Activated CD8-positive, alpha-beta T cell treated with anti-CD3 and anti-CD28 coated beads, Interleukin-2, amount 10 ng/mL, durations not matched to agents 7 days and 5 days (primary cell): ENCODE results near the gene KRTAP1-4. TPM values are rescaled to one million over a fixed set of nuclear protein-coding genes. Genes with fewer than 3 reads are reported as not detected.
"Not testable (repeated sequence)": the region's sequence is repeated elsewhere in the genome, so short reads cannot be mapped to it uniquely, and the experiment has no call there.

ENCODE experiments used
- ATAC-seq: fragments of 150-1000 bp; cut with Tn5 transposase; one replicate; pipeline ENCODE4 v1.10.0; 2021; ENCODE audit warnings: moderate library complexity
- CTCF ChIA-PET: fragments of 350-600 bp; sonication (Branson Sonifier 250); formaldehyde crosslinking; loops from one replicate; lab custom pipeline; 2021; ENCODE audit warnings: antibody characterized with exemption; lab: Charles Lee
- POLR2A ChIA-PET: fragments of 350-600 bp; sonication (Branson Sonifier 250); formaldehyde crosslinking; loops from one replicate; lab custom pipeline; 2021; ENCODE audit warnings: antibody characterized with exemption; lab: Charles Lee
- DNase-seq: peaks from one replicate; pipeline ENCODE4 v3.0.0-alpha.2; 2020
- H3K27ac Mint-ChIP-seq: one replicate; pipeline ENCODE4 v1.8.0; 2021; ENCODE audit warnings: mild to moderate bottlenecking, mixed read lengths
- H3K27me3 Mint-ChIP-seq: one replicate; pipeline ENCODE4 v1.8.0; 2021; ENCODE audit warnings: low read depth, mixed read lengths
- H3K36me3 Mint-ChIP-seq: one replicate; pipeline ENCODE4 v1.8.0; 2021; ENCODE audit warnings: low read depth, mixed read lengths
- H3K4me1 Mint-ChIP-seq: one replicate; pipeline ENCODE4 v1.8.0; 2021; ENCODE audit warnings: low read depth, mixed read lengths
- H3K4me3 Mint-ChIP-seq: one replicate; pipeline ENCODE4 v1.8.0; 2021; ENCODE audit warnings: mild to moderate bottlenecking, mixed read lengths
- H3K9me3 Mint-ChIP-seq: one replicate; pipeline ENCODE4 v1.8.0; 2022; ENCODE audit warnings: mixed read lengths; ENCODE audit not compliant: insufficient read depth
- total RNA-seq, 2 experiments: library from RNA; stranded (reverse); gene quantifications; one replicate each; pipeline ENCODE4 v1.2.3, GENCODE V29; 2021

KRTAP1-4 gene
- total RNA-seq, 2 experiments from 2014 or later: not detected

DNA sequence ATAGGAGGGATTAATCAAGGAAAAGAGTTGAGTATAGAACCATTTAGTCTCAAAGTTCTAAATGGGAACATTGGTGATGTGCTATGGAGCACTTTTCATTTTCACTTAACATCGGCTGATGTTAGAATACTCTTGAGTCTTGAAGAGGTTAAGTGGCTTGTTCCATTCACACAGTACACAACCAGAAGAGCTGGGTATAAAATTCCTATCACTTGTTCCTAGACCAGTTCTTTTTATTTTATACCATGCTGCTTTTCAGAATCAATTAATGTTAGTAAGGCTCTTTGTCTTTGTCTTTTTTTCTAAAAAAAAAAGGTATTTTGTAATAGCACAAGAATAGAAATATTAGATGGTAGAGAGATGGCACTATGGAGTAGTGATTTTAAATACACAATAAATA lies 13.0 kb upstream of the KRTAP1-4 start:
- H3K36me3 Mint-ChIP-seq: no peaks in the 10 kb centered on the region
- H3K9me3 Mint-ChIP-seq: peaks cover 8% of the 10 kb centered on the region
- ChIA-PET CTCF (no interaction called here), POLR2A (no interaction called here)
- H3K27ac Mint-ChIP-seq: no peak overlapping the region
- no peaks in the 10 kb centered on the region for H3K4me1 Mint-ChIP-seq
- H3K27me3 Mint-ChIP-seq: peaks cover 18% of the 10 kb centered on the region
- no peak for ATAC-seq
- no peak overlapping the region for H3K4me3 Mint-ChIP-seq
- DNase-seq: no peak

GRCh38 chr17:41040783-41041571 lies 11.0 kb upstream of the KRTAP1-4 start, which contains the start of gene KRTAP1-1:
Gene KRTAP1-1, minus strand, starts transcription at chr17:41041450. Its CDS starts 53 bp downstream, at chr17:41041397.
- H3K36me3 Mint-ChIP-seq, ATAC-seq, CTCF ChIA-PET, H3K4me1 Mint-ChIP-seq, H3K4me3 Mint-ChIP-seq, H3K9me3 Mint-ChIP-seq, DNase-seq, POLR2A ChIA-PET, H3K27ac Mint-ChIP-seq: not testable (repeated sequence)
- H3K27me3 Mint-ChIP-seq: peaks cover 17% of the 10 kb centered on the region

DNA sequence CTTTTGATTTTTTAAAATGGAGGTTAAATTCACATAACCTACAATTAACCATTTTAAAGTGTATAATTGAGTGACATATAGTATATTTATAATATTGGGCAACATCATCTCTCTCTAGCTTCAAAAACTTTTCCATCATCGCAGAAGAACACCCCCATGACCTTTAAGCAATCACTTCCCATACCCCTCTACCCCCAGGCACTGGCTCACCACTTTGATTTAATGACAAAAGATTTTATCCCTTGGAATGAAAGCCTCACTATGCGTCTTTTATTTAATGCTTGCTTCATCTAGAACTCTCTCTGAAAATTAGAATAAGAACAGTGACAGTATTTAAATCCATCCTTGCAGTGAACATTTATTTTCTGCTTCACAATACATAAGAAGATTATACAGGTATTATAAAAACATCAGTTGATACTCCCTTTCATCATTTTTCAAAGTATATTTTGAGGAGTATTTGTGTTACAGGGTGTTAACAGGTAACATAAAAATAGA lies 7.9 kb upstream of the KRTAP1-4 start:
- ATAC-seq (no peak), DNase-seq (no peak)
- Mint-ChIP-seq H3K9me3 (peaks cover under 1% of the 10 kb centered on the region), H3K36me3 (no peaks in the 10 kb centered on the region), H3K27me3 (peaks cover 11% of the 10 kb centered on the region), H3K4me1 (no peaks in the 10 kb centered on the region), H3K27ac (no peak overlapping the region), H3K4me3 (no peak overlapping the region)
- CTCF ChIA-PET: no interaction called here
- POLR2A ChIA-PET: no interaction called here

- H3K4me1 Mint-ChIP-seq, CTCF ChIA-PET, H3K27ac Mint-ChIP-seq, ATAC-seq, H3K4me3 Mint-ChIP-seq, POLR2A ChIA-PET, H3K36me3 Mint-ChIP-seq, DNase-seq, H3K9me3 Mint-ChIP-seq, H3K27me3 Mint-ChIP-seq: not testable (repeated sequence)
These were observed 4.4 kb upstream of the KRTAP1-4 start, which contains the start of gene KRTAP1-3 for GRCh38 chr17:41034346-41034935. Gene KRTAP1-3, minus strand, starts transcription at chr17:41034874. Its CDS starts 53 bp downstream, at chr17:41034821.

DNA sequence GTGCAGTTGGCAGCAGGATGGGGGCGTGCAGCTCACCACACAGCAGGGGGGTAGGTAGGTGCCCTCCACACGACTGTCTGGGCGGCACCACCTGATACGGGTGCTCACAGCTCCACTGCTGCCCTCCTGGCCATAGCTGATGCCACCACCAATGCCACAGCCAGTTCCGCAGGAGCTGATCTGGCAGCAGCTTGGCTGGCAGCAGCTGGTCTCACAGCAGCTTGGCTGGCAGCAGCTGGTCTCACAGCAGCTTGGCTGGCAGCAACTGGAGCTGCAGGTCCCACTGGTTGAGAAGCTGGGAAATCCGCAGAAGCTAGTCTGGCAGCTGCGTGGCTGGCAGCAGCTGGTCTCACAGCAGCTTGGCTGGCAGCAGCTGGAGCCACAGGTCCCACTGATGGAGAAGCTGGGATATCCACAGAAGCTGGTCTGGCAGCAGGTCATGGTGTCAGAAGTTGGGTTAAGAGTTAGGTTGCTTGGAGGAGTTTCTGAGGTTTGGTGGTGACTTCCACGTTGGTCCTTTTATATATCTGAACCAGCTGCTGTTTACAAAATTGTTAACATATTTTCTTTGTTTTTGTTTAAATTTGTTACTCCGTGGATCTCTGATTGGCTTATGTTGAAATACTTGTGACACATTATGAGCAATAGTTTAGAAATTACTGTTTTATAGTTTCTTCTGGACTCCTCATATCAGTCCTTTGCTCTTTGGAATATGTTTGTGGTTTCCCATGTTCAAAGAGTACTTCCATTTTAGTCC lies 3.1 kb downstream of the KRTAP1-4 start, which contains the start of gene KRTAP1-5:
Gene KRTAP1-5, minus strand, starts transcription at position 494 of the 757 bp plus-strand sequence. Its CDS starts 53 bp downstream, at position 441.
- H3K36me3 Mint-ChIP-seq: no peaks in the 10 kb centered on the region
- no peak within 1 kb of the TSS for H3K4me3 Mint-ChIP-seq
- no peak within 1 kb of the TSS for H3K27ac Mint-ChIP-seq
- no peaks in the 10 kb centered on the region for H3K9me3 Mint-ChIP-seq
- peaks cover 4% of the 10 kb centered on the region for H3K4me1 Mint-ChIP-seq
- ATAC-seq: no peak
- DNase-seq: no peak
- POLR2A ChIA-PET: no interaction called here
- CTCF ChIA-PET: no interaction called here
- H3K27me3 Mint-ChIP-seq: peaks cover 20% of the 10 kb centered on the region

GRCh38 chr17:41024697-41025096 lies 5.3 kb downstream of the KRTAP1-4 start:
- no peaks in the 10 kb centered on the region for H3K9me3 Mint-ChIP-seq
- peaks cover 4% of the 10 kb centered on the region for H3K4me1 Mint-ChIP-seq
- POLR2A ChIA-PET: no interaction called here
- no peak for ATAC-seq
- H3K27me3 Mint-ChIP-seq: peaks cover 19% of the 10 kb centered on the region
- no peak for DNase-seq
- no peak overlapping the region for H3K4me3 Mint-ChIP-seq
- H3K27ac Mint-ChIP-seq: no peak overlapping the region
- CTCF ChIA-PET: interaction anchor here (0.9 to 1.5 kb wide), 3 partner anchors 9 to 221 kb away, joined by 3 read pairs; no protein-coding TSS in a partner anchor
- H3K36me3 Mint-ChIP-seq: no peaks in the 10 kb centered on the region

- Mint-ChIP-seq H3K9me3 (no peaks in the 10 kb centered on the region), H3K36me3 (no peaks in the 10 kb centered on the region), H3K4me1 (peaks cover 4% of the 10 kb centered on the region), H3K27me3 (peaks cover 14% of the 10 kb centered on the region), H3K27ac (no peak overlapping the region), H3K4me3 (no peak overlapping the region)
- DNase-seq (no peak), ATAC-seq (no peak)
- CTCF ChIA-PET: interaction anchor here (1.0 kb wide), 1 partner anchor 111 kb away, joined by 3 read pairs; no protein-coding TSS in a partner anchor
- POLR2A ChIA-PET: no interaction called here
These were observed 9.7 kb downstream of the KRTAP1-4 start for GRCh38 chr17:41020336-41020735.

DNA sequence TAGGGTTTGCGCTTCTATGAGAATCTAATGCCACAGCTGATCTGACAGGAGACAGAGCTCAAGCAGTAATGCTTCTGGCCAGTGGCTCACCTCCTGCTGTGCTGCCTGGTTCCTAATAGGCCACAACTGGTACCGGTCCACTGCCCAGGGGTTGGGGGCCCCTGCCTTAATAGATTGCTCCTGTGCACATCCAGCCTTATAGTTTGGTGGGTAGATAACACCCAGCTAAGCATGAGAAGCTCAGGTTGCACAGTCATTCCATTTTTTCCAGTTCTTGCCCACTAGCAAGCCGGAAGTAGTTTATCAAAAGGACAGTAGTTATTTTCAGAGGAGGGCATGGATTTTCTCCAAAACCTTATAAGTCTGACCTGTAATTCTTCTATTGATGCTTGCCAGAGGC lies 10.6 kb downstream of the KRTAP1-4 start:
- ATAC-seq: no peak
- Mint-ChIP-seq H3K4me1 (no peaks in the 10 kb centered on the region), H3K9me3 (no peaks in the 10 kb centered on the region), H3K36me3 (no peaks in the 10 kb centered on the region), H3K27ac (no peak overlapping the region), H3K4me3 (no peak overlapping the region), H3K27me3 (peaks cover 15% of the 10 kb centered on the region)
- CTCF ChIA-PET: no interaction called here
- POLR2A ChIA-PET: no interaction called here
- DNase-seq: no peak

GRCh38 chr17:41018541-41018940 lies 11.5 kb downstream of the KRTAP1-4 start:
- no peak for ATAC-seq
- Mint-ChIP-seq H3K27me3 (peaks cover 12% of the 10 kb centered on the region), H3K9me3 (no peaks in the 10 kb centered on the region), H3K4me1 (no peaks in the 10 kb centered on the region), H3K36me3 (no peaks in the 10 kb centered on the region), H3K27ac (no peak overlapping the region), H3K4me3 (no peak overlapping the region)
- POLR2A ChIA-PET: no interaction called here
- no peak for DNase-seq
- CTCF ChIA-PET: no interaction called here

DNA sequence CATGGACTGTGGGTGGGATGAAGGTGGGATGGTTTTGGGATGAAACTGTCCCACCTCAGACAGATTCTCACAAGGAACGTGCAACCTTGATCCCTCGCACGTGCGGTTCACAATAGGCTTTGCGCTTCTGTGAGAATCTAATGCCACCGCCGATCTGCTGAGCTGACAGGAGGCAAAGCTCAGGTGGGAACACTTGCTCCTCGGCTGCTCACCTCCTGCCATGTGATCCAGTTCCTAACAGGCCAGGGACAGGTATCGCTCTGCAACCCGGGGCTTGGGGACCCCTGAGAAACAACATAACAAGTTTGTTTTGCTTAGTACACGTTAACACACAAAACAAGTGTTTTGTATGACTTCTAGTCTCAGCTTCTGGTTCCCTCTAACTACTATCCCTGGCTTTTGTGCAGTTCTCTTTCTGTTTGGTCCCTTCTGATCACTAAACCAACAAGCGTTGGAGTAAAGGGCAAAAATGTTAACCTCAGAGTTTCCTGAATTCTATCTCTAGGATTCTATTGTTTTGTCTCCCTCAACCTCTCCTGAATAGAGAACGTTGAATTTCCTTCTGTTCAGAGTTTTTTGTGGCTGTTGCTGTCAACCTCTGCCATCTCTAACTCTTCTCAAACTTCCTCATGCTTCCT lies 13.3 kb downstream of the KRTAP1-4 start:
- POLR2A ChIA-PET: no interaction called here
- Mint-ChIP-seq H3K4me3 (no peak overlapping the region), H3K4me1 (no peaks in the 10 kb centered on the region), H3K36me3 (no peaks in the 10 kb centered on the region), H3K27me3 (peaks cover 10% of the 10 kb centered on the region), H3K27ac (no peak overlapping the region), H3K9me3 (no peaks in the 10 kb centered on the region)
- CTCF ChIA-PET: interaction anchor here (1.5 kb wide), 1 partner anchor 8 kb away, joined by 3 read pairs; no protein-coding TSS in a partner anchor
- no peak for DNase-seq
- no peak for ATAC-seq

DNA sequence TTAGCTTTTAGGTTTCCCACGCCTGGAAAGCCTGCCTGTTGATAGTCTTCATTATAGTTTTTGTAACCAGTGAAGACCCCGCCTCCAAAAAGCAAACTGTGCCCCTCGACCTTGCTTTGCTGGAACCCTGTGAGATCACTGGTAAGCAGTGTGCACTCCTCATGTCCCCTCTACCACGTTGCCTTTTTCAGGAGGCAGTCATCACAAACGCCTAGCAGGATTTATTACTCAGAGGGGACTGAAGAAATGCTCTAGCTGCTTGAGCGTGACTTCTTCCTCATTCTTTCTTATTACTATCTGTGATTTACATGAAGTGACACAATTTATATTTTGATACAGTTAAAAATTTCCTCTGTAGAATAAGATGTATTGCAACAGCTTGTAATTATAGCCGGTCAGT lies 14.5 kb downstream of the KRTAP1-4 start:
- POLR2A ChIA-PET: no interaction called here
- no peaks in the 10 kb centered on the region for H3K9me3 Mint-ChIP-seq
- H3K27ac Mint-ChIP-seq: no peak overlapping the region
- DNase-seq (no peak), ATAC-seq (no peak)
- H3K36me3 Mint-ChIP-seq: no peaks in the 10 kb centered on the region
- H3K27me3 Mint-ChIP-seq: peaks cover 8% of the 10 kb centered on the region
- no peaks in the 10 kb centered on the region for H3K4me1 Mint-ChIP-seq
- CTCF ChIA-PET: interaction anchor here (1.5 kb wide), 1 partner anchor 9 kb away, joined by 3 read pairs; no protein-coding TSS in a partner anchor
- no peak overlapping the region for H3K4me3 Mint-ChIP-seq
